ENCODE measurements around the gene RIPK4.

GRCh38 chr21:41692185-41692565, 74.7 kb downstream of the RIPK4 start:
- no peak for TF ChIP-seq EZH2 (IDR thresholded peaks at IDR 0.05)
- no peak for TF ChIP-seq POLR2AphosphoS5 (IDR thresholded peaks at IDR 0.05; ENCODE audit: borderline replicate concordance, low read depth, low read length)

Measured in SK-N-MC (cell line).